OCI-M2 (cell line): ENCODE data around the gene ZIC3.
"Not testable (repeated sequence)": the region's sequence is repeated elsewhere in the genome, so short reads cannot be mapped to it uniquely, and the experiment has no call there.

Experiments
- DNase-seq: peaks from one replicate; lab custom pipeline; 2025; ENCODE audit not compliant: unreplicated experiment; lab: John Stamatoyannopoulos, UW

Gene ZIC3

DNA sequence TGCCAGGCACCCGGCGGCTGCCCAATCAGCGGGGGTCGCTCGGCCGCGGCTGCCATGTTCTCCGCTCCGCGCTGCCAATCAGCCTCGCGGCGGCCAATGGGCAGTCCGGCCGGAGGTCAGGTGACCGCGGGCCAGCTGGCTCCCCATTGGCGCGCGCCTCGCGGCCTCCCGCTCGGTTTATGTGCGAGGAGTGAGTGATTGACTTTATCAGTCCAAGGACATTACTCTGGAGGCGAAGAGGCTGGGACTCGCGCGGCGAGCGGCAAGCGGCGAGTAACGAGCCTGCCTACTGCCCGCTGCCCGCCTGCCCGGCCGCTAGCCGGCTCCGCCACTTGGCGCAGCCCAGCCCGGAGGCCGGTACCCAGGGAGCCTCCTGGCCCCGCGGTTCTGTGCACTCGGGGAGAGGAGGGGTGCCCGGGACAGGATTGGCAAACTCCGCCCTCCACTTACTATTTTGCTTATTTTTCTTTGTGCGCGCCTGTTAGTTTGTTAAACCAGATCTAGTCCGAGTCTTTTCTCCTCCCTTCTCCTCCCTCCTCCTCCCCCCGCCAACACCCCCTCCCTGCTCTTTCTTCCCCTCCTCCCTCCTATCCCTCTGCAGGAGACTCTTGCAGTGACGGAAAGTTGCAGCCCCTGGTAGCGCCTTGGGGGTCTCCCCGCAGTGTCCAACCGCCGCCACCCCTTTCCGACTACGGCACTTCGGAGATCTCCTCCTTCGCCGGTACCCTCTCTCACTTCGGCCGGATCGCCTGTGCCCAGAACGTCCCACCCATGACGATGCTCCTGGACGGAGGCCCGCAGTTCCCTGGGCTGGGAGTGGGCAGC, at the start of gene ZIC3:
TSS of gene ZIC3 (plus strand) at position 207 of the 825 bp plus-strand sequence. CDS start at position 772, 565 bp downstream.
- DNase-seq, result no peak

DNA sequence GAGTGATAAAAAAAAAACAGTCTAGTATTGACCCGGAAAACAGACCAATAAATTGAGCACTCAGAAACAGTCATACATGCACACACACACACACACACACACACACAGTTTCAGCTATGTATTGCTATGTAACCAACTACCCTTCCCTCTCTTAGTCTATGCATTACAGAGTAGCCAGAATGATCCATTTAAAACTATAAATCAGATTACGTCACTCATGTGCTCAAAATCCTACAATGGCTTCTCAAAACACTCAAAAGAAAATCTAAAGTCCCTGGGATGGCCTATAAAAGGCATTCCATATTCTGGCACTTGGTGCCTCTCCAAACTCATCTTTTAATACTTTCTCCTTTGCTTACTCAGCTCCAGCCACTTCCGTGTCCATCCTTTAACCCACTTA, 46.5 kb upstream of the ZIC3 start:
- DNase-seq, result no peak

DNA sequence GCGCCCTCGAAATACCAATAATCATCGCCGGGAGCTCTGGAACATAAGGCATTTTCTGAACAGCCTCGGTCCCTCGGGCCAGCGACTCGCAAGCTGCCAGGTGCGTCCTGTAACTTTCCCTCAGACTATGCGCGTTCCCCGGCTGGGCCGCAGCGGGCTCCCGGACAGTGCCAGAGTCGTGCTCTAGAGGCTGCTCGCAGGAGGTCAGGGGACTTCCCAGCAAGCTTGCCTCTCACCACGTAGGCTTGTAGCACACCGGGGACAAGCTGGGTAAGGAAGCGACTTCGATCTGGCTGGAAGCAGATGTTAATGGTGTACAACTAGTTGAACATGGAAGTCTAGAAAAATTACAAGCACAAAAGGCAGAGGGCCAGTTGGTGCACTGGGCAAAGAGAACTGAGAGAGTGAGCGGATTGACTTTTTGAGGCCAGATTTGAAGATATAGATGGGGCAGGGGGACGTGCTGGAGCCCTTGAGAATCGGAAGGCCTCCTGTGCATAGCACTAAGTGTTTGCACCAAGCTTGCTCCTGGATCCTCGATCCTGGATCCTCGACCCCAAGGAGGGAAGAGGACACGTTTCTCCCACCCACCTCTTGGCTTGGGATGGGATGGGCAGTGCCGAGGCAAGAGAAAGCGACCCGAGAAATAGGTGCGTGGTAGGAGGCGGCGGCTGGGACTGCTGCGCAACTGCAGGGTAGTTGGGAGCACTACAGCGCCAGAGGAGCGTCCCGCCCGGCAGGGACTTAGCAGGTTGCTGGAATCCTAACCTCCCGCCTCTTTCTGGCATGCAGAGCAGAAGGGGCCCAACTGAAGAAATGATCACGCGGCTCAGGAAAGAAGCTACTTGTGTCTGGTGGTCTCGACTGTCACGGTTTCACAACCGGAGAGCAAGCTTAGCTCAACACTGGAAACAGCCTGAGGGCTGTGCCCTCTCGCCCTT, 19.9 kb upstream of the ZIC3 start:
- no peak for DNase-seq

DNA sequence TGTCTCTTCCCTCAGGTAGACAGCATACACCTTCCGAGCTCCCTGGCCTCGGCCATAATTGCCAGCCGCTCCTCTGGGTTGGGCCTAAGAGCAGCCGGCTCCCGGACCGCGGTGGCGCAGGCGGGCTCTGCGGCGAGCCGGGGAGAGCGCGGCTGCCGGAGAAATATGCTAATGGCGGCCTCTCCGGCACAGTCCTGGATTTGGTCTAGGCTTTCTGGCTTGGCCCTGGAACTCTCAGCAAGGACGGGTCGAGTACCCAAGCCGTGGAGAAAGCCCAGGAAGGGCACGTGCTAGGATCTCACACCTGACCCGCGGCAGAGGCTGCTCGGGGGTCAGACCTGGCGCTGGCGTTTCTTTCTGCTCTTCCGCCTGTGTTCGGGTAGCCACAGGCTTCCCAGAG, 18.6 kb upstream of the ZIC3 start:
- no peak for DNase-seq

- no peak for DNase-seq
Observed at GRCh38 chrX:137548261-137548660, 17.7 kb upstream of the ZIC3 start.

DNA sequence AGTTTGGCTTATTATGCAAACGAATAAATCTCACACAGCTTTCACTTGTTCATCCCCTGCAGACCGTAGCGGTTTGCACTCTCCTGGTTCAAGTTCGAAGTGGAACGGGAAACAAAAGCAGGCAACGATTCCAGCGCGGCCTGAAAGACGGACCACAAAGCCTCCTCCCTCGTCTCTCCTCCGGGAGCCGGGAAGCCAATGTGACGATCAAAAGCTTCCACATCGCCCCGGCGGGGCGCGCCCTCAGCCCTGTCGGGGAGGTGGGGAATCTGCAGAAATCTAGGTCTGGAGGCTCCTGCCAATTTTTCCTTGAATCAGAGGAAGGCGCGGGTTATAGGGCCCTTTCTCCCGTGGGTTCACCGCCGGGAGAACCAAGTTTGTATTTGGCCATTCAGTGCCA, 16.9 kb upstream of the ZIC3 start:
- no peak for DNase-seq

GRCh38 chrX:137549851-137550664, 15.9 kb upstream of the ZIC3 start:
- DNase-seq, result no peak

DNA sequence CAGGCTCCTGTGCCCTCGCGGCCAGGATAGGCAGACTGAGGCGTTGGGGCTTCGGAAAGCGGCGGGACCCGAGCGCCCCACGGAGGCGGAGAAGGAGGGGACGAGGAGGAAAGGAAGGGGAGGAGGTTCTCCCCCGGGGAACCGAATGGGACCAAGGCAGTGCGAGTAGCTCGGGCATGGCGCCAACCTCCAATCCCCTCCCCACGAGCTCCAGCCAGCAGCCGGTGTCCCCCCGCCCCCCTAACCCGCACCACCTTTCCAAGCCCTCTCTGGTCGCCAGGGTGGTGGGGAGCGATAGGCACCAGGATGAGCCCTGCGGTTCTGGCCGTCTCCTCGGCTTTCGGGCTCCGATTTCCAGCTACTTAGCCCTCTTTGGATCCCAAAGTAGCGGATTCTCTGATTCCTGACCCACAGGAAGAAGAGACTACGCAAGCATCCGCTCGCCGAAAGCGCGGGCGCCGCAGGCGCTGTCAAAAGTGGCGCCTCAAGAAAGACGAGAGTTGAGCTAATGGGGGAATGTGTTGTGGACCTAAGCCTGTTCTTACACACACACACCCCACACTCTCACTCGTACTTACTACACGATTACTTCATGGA, 15.2 kb upstream of the ZIC3 start:
- DNase-seq, result no peak

- DNase-seq, result not testable (repeated sequence)
Observed at GRCh38 chrX:137552098-137552497, 13.8 kb upstream of the ZIC3 start.

- DNase-seq, result no peak
Observed at GRCh38 chrX:137562096-137562495, 3.8 kb upstream of the ZIC3 start.

GRCh38 chrX:137563681-137564651, 2.0 kb upstream of the ZIC3 start:
- DNase-seq, result no peak

DNA sequence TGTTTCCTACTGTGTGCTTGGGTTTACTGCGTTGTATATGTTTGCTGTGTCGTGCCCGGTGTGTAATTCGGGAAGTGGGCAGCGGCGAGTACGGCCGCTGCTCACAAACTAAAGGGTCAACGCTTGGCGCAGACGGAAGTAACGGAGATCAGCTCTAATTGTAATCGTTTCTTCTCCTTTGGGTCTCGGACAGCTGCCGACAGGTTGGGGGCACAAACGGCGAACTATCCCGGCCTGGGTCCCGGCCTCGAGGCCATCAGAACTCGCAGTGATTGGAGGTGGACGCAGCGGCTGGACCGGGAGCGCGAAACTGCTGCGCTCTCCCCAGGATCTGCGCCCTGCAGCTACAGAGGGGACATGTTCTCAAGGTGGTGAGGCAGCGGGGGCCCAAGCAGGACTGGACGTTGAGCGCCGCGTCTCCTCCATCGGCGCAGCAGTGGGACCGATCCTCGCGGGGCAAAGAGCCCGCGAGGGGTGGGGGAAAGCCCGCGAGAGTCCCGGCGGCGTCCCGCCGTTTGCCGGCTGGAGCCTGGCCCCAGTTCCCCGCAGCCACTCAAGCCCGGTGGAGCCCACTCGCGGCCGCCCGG, 516 bp upstream of the ZIC3 start:
- no peak for DNase-seq

DNA sequence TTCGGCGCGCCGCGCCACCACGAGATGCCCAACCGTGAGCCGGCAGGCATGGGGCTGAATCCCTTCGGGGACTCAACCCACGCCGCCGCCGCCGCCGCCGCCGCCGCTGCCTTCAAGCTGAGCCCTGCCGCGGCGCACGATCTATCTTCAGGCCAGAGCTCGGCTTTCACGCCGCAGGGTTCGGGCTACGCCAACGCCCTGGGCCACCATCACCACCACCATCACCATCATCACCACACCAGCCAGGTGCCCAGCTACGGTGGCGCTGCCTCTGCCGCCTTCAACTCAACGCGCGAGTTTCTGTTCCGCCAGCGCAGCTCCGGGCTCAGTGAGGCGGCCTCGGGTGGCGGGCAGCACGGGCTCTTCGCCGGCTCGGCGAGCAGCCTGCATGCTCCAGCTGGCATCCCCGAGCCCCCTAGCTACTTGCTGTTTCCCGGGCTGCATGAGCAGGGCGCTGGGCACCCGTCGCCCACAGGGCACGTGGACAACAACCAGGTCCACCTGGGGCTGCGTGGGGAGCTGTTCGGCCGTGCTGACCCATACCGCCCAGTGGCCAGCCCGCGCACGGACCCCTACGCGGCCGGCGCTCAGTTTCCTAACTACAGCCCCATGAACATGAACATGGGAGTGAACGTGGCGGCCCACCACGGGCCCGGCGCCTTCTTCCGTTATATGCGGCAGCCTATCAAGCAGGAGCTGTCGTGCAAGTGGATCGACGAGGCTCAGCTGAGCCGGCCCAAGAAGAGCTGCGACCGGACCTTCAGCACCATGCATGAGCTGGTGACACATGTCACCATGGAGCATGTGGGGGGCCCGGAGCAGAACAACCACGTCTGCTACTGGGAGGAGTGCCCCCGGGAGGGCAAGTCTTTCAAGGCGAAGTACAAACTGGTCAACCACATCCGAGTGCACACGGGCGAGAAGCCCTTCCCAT, 1.1 kb downstream of the ZIC3 start:
- no peak for DNase-seq

- no peak for DNase-seq
Observed at GRCh38 chrX:137567682-137568232, 1.8 kb downstream of the ZIC3 start.

DNA sequence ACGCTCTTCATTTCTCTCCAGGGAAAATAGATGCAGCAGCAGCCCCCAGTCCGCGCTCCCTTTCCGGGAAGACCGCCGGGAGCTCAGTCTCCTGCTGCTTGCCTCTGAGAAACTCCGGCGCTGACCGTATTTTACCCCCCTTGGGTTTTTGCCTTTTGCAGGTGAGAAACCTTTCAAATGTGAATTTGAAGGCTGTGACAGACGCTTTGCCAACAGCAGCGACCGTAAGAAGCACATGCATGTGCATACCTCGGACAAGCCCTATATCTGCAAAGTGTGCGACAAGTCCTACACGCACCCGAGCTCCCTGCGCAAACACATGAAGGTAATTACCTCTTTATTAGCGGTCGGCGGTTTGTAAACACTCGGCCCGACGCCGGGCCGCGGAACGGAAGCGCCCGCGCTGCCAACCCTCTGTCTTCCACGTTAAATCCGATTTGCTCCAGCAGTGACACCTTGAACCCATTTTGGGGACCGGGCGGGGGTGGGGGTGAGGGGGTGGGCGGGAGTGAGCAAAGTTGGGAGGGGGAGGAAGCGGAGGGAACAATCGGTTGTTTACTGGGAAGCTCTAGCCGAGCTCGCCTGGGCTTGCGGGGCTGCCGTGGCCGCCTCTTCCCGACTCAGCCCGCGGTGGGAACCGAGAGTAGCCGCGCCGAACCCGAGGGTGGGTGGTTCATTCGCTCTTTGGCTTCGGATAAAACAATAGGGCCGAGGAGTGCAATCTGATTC, 3.0 kb downstream of the ZIC3 start:
- DNase-seq, result no peak

GRCh38 chrX:137569470-137569891, 3.6 kb downstream of the ZIC3 start:
- DNase-seq, result no peak
